Osteocyte (in vitro differentiated cells): ENCODE results near the gene TMEM167B. TPM values are rescaled to one million over a fixed set of nuclear protein-coding genes. Genes with fewer than 3 reads are reported as not detected.

Experiments used
- DNase-seq: peaks from one replicate; pipeline ENCODE4 v3.0.0; 2021; ENCODE audit warnings: mixed read lengths; ENCODE audit not compliant: unreplicated experiment; ENCODE audit errors: extremely low spot score
- H3K27ac Mint-ChIP-seq: one replicate; pipeline ENCODE4 v1.8.0; 2021; ENCODE audit warnings: mild to moderate bottlenecking, mixed read lengths; ENCODE audit not compliant: unreplicated experiment
- H3K27me3 Mint-ChIP-seq: one replicate; pipeline ENCODE4 v1.8.0; 2021; ENCODE audit warnings: mixed read lengths; ENCODE audit not compliant: unreplicated experiment
- H3K36me3 Mint-ChIP-seq: one replicate; pipeline ENCODE4 v1.8.0; 2021; ENCODE audit warnings: mixed read lengths; ENCODE audit not compliant: unreplicated experiment
- H3K4me1 Mint-ChIP-seq: one replicate; pipeline ENCODE4 v1.8.0; 2021; ENCODE audit warnings: mixed read lengths; ENCODE audit not compliant: unreplicated experiment
- H3K4me3 Mint-ChIP-seq: one replicate; pipeline ENCODE4 v1.8.0; 2021; ENCODE audit warnings: mild to moderate bottlenecking, moderate library complexity, mixed read lengths; ENCODE audit not compliant: unreplicated experiment
- H3K9me3 Mint-ChIP-seq: one replicate; pipeline ENCODE4 v1.8.0; 2021; ENCODE audit warnings: mixed read lengths; ENCODE audit not compliant: unreplicated experiment
- total RNA-seq: library from RNA; stranded (reverse); gene quantifications from 2 replicates; pipeline ENCODE4 v1.2.1, GENCODE V29; 2021
- TF ChIP-seq, protein P1 (sequence below): fragments of 200-600 bp; sonication (generic); IDR thresholded peaks from 2 replicates; pipeline ENCODE4 v1.5.0; 2021; ENCODE audit warnings: antibody characterized with exemption, mild to moderate bottlenecking, moderate library complexity

The TMEM167B gene
- total RNA-seq, 1 donor from 2014 or later: 35.8 TPM

DNA sequence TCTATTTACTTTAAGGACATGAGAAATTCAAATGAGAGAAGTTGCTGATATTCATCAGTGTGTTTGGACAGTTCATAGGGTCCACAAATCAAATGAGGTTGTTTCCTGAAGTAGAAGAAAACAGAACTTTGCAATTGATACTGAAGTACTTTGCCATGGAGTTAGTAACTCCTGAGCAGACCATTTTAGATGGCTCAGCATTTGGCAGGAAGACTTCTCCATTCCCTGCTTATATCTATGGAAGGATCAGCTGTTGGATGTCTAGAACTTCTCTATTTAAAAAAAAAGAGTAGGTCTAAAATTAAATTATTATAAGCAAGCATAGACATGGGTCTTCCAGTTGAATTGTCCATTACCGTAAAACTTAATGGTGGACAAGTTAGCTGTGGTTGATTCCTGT, 5.1 kb downstream of the TMEM167B start:
- peaks cover 9% of the 10 kb centered on the region for H3K36me3 Mint-ChIP-seq
- no peaks in the 10 kb centered on the region for H3K27me3 Mint-ChIP-seq

DNA sequence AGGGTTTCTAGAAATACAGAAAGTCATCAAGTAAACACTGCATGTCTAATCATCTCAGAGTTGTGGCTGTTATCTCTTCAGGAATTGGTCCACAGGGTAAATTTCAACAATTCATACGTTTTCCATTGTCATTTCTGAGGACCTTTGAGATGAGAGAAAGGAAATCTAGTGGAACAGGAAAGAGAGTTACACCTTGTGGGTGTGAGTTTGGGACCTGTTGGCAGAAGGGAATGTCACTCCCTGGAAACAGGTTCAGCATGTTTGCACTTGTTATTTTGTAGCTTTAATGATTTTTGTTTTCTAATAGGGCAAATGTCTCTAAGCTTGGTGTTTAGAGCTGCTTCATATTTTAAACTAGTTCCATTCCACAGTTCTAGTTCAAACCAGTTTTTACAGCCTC, 5.6 kb downstream of the TMEM167B start:
- Mint-ChIP-seq H3K27ac (no peak overlapping the region), H3K27me3 (no peaks in the 10 kb centered on the region), H3K4me3 (no peak overlapping the region), H3K36me3 (peaks cover 9% of the 10 kb centered on the region), H3K9me3 (no peaks in the 10 kb centered on the region), H3K4me1 (peaks cover 22% of the 10 kb centered on the region)
- no peak for DNase-seq
- TF ChIP-seq, protein P1, sequence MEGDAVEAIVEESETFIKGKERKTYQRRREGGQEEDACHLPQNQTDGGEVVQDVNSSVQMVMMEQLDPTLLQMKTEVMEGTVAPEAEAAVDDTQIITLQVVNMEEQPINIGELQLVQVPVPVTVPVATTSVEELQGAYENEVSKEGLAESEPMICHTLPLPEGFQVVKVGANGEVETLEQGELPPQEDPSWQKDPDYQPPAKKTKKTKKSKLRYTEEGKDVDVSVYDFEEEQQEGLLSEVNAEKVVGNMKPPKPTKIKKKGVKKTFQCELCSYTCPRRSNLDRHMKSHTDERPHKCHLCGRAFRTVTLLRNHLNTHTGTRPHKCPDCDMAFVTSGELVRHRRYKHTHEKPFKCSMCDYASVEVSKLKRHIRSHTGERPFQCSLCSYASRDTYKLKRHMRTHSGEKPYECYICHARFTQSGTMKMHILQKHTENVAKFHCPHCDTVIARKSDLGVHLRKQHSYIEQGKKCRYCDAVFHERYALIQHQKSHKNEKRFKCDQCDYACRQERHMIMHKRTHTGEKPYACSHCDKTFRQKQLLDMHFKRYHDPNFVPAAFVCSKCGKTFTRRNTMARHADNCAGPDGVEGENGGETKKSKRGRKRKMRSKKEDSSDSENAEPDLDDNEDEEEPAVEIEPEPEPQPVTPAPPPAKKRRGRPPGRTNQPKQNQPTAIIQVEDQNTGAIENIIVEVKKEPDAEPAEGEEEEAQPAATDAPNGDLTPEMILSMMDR: no peak

More for the DNA sequence above, 5.1 kb downstream of the TMEM167B start:
- TF ChIP-seq, protein P1: no peak
- no peak overlapping the region for H3K27ac Mint-ChIP-seq
- no peak overlapping the region for H3K4me3 Mint-ChIP-seq
- H3K9me3 Mint-ChIP-seq: no peaks in the 10 kb centered on the region
- no peak for DNase-seq
- H3K4me1 Mint-ChIP-seq: peaks cover 24% of the 10 kb centered on the region

DNA sequence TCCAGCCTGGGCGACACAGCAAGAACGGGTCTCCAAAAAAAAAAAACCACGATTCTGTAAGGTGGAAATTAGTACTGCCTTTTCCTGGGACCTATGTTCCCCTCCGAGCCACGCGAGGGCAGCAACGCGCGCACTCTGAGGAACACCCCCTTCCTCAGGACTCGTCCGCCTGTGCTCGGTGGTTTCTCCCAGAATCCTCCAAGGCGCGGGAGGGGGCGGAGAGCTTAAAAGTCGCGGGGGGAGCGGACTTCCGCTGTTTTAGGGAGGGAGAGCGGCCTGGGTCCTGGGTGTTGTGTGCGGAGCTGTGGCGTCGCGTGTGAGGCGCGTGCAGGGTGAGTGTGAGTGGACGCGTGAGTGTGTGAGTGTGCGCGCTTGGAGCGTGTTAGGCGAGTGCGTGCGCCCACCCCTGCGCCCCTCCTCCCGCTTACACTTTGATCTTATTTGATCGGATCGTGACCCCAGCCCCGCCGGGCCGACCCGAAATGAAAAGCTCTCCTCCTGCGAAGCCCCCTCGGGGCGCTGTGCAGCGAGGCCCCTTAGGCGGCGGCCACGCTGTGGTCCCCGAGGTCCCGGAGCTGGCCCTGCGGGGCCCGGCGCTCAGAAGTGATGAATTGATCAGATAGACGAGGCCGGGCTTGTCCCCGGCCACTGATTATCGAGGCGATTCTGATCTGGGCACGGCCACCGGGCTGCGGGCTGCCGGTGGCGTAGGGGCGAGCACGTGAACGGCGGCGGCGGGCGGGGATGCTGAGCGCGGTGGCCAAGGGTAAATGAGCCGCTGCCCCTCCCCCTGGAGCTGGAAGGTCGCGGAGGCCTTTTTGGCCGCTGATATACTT, 9.6 kb downstream of the TMEM167B start:
- H3K4me1 Mint-ChIP-seq: peaks cover 6% of the 10 kb centered on the region

DNA sequence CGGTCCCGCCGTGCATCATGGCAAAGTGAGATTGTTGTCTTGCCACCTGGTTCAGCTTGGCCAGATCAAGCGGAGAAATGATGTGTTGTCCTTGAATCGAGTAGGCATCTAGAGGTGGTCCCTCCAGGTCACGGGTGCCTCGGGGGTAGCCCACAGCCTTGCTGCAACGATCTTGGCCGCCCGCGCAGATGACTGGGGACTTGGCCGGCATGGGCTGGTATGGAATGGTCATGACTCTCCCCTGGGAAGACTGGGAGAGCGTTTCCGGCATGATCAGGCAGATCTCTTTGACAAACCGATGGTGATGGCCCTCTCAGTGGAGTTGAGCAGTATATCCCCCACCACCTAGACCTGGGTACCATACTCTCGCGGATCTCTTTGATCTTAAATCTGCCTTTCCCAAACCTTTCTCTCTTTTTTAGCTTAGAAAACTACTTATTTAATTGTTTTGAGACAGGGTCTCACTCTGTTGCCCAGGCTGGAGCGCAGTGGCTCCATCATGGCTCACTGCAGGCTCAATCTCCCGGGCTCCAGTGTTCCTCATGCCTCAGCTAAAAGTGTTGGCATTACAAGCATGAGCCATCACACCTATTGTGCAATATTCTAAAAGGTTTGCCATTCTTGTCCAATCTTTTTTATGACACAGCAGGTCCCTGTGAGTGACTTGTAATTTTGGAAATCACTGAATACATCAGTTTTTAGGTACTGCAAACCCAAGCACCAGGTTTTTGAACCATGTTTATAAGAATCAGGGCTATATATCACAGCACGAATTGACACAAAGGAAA, 14.0 kb downstream of the TMEM167B start:
- TF ChIP-seq, protein P1: no peak
- Mint-ChIP-seq H3K4me1 (peaks cover 6% of the 10 kb centered on the region), H3K27ac (no peak overlapping the region), H3K4me3 (no peak overlapping the region), H3K36me3 (peaks cover 2% of the 10 kb centered on the region), H3K27me3 (peaks cover 6% of the 10 kb centered on the region), H3K9me3 (no peaks in the 10 kb centered on the region)
- DNase-seq: no peak

More for the DNA sequence above, 9.6 kb downstream of the TMEM167B start:
- H3K4me3 Mint-ChIP-seq: peak overlapping the region; percentile 99
- H3K9me3 Mint-ChIP-seq: no peaks in the 10 kb centered on the region
- TF ChIP-seq, protein P1: peak; percentile 88
- H3K36me3 Mint-ChIP-seq: peaks cover 3% of the 10 kb centered on the region
- H3K27ac Mint-ChIP-seq: peak overlapping the region; percentile 89
- no peaks in the 10 kb centered on the region for H3K27me3 Mint-ChIP-seq
- peak; percentile 98 for DNase-seq

DNA sequence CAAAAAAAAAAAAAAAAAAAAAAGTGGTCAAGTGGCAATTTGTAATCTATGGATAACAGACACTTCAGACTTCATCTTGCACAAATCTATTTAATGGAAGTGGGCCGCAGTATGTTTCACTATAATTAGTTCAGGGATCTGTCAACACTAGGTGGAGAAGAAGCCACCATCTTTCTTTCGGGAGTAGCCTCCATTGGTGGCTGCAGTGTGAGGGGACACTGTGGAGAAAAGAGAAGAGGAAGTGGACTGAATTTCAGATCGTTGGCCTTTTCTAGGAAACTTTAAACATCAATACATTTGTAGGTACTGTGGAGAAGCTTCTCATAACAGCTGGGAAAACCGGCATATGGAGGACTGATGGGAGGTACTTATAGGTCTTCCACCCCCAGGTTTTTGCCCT, 15.3 kb downstream of the TMEM167B start:
- no peak for DNase-seq
- Mint-ChIP-seq H3K4me1 (peaks cover 3% of the 10 kb centered on the region), H3K9me3 (no peaks in the 10 kb centered on the region), H3K27me3 (peaks cover 19% of the 10 kb centered on the region), H3K4me3 (no peak overlapping the region), H3K27ac (no peak overlapping the region), H3K36me3 (peaks cover 2% of the 10 kb centered on the region)
- TF ChIP-seq, protein P1: no peak
